AG09319 (cell line): ENCODE measurements around the gene GJE1.
"Not testable (repeated sequence)": the region's sequence is repeated elsewhere in the genome, so short reads cannot be mapped to it uniquely, and the experiment has no call there.

ENCODE experiments used
- DNase-seq: peaks from one replicate; pipeline ENCODE4 v3.0.0-alpha.2; 2010; ENCODE audit warnings: low read depth; ENCODE audit errors: extremely low read depth
- CTCF ChIP-seq: IDR thresholded peaks from 2 replicates; pipeline ENCODE4 v1.5.1; 2011; ENCODE audit warnings: low read depth, mild to moderate bottlenecking, inconsistent platforms, low read length, moderate library complexity

Gene GJE1

GRCh38 chr6:142132625-142133024 is at the start of gene GJE1:
TSS of gene GJE1 (plus strand) at chr6:142132925. CDS start at chr6:142133159, 234 bp downstream.
- no peak for TF ChIP-seq CTCF
- no peak for DNase-seq

- DNase-seq: no peak
- TF ChIP-seq CTCF: no peak
Measured at GRCh38 chr6:142087950-142088857, 44.5 kb upstream of the GJE1 start.

GRCh38 chr6:142088858-142089216 is 43.9 kb upstream of the GJE1 start:
- TF ChIP-seq CTCF: no peak
- no peak for DNase-seq

GRCh38 chr6:142104820-142105219 is 27.9 kb upstream of the GJE1 start:
- not testable (repeated sequence) for DNase-seq

GRCh38 chr6:142110820-142111219 is 21.9 kb upstream of the GJE1 start:
- not testable (repeated sequence) for DNase-seq

- peak; percentile 53 for DNase-seq
- TF ChIP-seq CTCF: peak; percentile 79
Measured at GRCh38 chr6:142112451-142113061, 20.2 kb upstream of the GJE1 start.

GRCh38 chr6:142117366-142117765 is 15.4 kb upstream of the GJE1 start:
- no peak for DNase-seq
- TF ChIP-seq CTCF: no peak

- no peak for DNase-seq
- no peak for TF ChIP-seq CTCF
Measured at GRCh38 chr6:142118328-142118727, 14.4 kb upstream of the GJE1 start.
